GM12872 (cell line): ENCODE measurements around the gene CDK2.

Experiments
- TF ChIP-seq, protein P1 (sequence below): IDR thresholded peaks from 3 replicates; pipeline ENCODE4 v1.5.1; 2011; ENCODE audit warnings: low read depth, mild to moderate bottlenecking, low read length, moderate library complexity; ENCODE audit not compliant: insufficient read depth

CDK2 gene

GRCh38 chr12:55966408-55967281 is at the start of gene CDK2:
CDK2 (plus strand) TSS chr12:55966830; CDS start chr12:55967009, 179 bp downstream.
- TF ChIP-seq, protein P1, sequence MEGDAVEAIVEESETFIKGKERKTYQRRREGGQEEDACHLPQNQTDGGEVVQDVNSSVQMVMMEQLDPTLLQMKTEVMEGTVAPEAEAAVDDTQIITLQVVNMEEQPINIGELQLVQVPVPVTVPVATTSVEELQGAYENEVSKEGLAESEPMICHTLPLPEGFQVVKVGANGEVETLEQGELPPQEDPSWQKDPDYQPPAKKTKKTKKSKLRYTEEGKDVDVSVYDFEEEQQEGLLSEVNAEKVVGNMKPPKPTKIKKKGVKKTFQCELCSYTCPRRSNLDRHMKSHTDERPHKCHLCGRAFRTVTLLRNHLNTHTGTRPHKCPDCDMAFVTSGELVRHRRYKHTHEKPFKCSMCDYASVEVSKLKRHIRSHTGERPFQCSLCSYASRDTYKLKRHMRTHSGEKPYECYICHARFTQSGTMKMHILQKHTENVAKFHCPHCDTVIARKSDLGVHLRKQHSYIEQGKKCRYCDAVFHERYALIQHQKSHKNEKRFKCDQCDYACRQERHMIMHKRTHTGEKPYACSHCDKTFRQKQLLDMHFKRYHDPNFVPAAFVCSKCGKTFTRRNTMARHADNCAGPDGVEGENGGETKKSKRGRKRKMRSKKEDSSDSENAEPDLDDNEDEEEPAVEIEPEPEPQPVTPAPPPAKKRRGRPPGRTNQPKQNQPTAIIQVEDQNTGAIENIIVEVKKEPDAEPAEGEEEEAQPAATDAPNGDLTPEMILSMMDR = no peak

DNA sequence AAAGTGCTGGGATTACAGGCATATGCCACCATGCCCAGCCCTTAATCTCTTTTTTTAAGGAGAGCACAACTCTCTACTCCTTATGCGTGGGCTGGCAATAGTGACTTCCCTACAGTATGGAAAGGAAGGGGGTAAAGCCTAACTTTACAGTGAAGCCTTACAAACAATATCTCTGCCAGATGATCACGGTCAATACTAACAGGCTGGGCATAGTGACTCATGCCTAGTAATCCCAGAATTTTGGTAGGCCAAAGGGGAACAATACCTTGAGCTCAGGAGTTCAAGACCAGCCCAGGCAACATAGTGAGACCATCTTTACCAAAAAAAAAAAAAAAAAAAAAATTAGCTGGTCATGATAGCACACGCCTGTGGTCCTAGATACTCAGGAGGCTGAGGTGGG is 44.5 kb upstream of the CDK2 start:
- TF ChIP-seq, protein P1 = no peak

DNA sequence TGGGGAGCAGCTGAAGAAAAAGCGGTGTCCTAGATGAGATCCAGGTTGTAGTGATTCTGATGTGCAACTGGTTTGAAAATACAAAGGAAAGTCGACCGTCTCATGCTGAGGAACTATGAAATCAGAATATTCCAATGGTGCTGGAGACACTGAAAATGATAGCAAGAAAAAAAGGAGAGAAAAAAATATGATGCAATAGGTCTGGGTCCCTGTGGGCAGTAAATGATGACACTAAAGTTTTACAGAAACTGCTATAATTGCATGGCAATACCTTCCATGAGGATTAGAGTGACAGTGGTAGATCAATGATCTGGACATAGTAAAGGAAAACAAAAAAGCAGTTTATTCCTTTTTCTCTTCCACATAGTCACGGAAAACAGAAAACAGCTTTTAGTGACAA is 41.3 kb upstream of the CDK2 start:
- TF ChIP-seq, protein P1 = no peak

GRCh38 chr12:55925870-55926737 is 40.5 kb upstream of the CDK2 start:
- TF ChIP-seq, protein P1 = no peak

DNA sequence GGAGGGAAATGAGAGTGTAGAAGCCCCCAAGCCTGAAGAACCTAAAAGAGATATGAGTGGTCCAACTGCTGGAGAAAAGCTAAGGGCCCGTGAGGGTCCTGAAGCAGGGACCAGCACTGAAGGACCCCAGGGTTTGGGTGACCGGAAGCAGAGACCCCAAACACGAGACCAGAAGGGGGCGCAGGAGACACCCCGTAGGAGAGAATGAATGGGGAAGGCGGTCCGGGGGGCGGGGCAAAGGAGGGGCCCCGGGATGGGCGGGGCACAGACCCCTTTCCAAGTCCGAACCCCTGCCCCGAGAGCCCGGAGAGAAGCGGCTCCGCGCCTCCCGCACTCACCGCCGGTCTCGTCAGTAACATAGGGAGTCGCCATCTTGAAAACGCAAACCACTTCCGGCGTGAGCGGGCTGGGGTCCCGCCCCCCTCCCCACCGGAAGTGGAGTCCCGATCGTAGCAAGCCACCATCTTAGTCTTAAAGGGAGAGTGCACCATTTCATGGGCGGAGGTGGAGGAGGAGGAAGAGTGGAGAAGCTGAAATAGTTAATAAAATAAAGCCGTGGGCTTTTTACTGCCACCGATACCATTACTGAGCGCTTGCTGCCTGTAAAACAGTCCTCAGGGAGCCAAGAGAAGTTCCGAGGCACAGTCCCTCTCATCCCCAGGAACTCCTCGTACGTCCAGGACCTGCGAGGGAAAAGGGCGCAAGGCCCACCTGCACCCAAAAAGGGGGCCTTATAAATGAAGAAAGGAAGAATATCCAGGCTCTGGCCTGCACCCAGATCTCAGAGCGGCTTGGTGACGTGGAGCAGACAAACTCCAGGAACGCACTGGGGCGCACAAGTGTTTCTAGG is 39.7 kb upstream of the CDK2 start:
- TF ChIP-seq, protein P1 = peak; percentile 80

DNA sequence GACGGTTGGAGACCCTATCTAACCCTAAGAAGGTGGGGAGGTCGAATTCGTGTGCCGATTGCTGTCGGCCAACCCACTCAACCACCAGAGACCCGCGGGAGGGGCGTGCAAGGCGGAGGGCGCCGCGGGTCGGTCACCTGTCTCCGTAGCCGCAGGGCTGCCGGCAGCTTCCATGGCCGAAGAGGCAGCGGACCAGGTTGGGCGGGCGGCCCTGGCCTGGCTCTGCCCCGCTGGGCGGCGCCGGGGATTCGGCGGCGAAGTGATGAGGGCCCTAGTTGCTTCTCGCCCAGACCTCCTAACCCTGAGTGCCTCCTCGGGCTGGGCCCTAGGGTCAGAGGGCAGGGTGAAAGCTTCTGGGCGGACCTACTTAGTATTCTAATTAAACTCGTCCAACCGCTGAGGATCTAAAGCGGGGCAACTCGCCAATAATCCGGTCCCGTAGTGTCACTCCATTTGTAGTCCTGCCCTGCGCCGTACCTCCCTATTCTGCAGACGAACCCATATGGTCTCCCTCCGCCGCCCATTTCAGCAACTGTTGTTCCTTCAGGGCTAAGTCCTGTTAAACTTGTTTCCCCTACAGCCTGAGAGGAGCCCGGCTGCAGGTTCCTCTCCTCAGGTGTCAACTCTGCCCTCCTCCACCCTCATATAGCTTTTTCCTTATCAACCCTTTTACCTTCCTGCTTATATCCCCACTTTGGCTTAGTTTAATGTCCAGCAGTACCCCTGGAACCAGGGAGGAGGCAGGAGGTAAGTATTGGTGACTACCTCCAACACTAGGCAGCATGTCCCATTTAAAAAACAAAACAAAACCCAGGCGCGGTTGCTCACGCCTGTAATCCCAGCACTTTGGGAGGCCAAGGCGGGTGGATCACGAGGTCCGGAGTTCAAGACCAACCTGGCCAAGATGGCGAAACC is 38.8 kb upstream of the CDK2 start, which contains the start of gene PYM1:
Gene PYM1 (minus strand): TSS at position 307 of the 915 bp plus-strand sequence. CDS start 133 bp downstream, at position 174.
- TF ChIP-seq, protein P1 = no peak
